22Rv1 (cell line): Measurements from ENCODE around the gene TPRG1.
A peak's percentile ranks its signal among the peaks of the same experiment; 100 is the strongest.

Experiments used
- H3K27ac ChIP-seq: fragments of 450-650 bp; 2 replicates; pipeline ENCODE4 v1.5.1; 2017
- CTCF ChIP-seq: fragments of 450-650 bp; IDR thresholded peaks from 2 replicates; pipeline ENCODE4 v1.5.1; 2017; ENCODE audit warnings: mild to moderate bottlenecking
- ZFX ChIP-seq: fragments of 450-650 bp; IDR thresholded peaks from 2 replicates; pipeline ENCODE4 v1.6.1; 2017; ENCODE audit warnings: antibody characterized with exemption, borderline replicate concordance

TPRG1 gene

GRCh38 chr3:189303584-189303983, 131.8 kb downstream of the TPRG1 start:
- TF ChIP-seq ZFX: no peak
- TF ChIP-seq CTCF: no peak
- H3K27ac ChIP-seq: peak overlapping the region; percentile 94

GRCh38 chr3:189304465-189305351, 132.9 kb downstream of the TPRG1 start:
- H3K27ac ChIP-seq: peak overlapping the region; percentile 94
- TF ChIP-seq CTCF (no peak), ZFX (no peak)

- no peak for TF ChIP-seq CTCF
- no peak for TF ChIP-seq ZFX
- H3K27ac ChIP-seq: peak overlapping the region; percentile 94
Observed at GRCh38 chr3:189305412-189305811, 133.6 kb downstream of the TPRG1 start.

- no peak for TF ChIP-seq CTCF
- TF ChIP-seq ZFX: no peak
- H3K27ac ChIP-seq: no peak overlapping the region
Observed at GRCh38 chr3:189307963-189308362, 136.2 kb downstream of the TPRG1 start.

- H3K27ac ChIP-seq: no peak overlapping the region
- TF ChIP-seq CTCF (no peak), ZFX (no peak)
Observed at GRCh38 chr3:189308608-189309007, 136.8 kb downstream of the TPRG1 start.

GRCh38 chr3:189309400-189309975, 137.7 kb downstream of the TPRG1 start:
- no peak overlapping the region for H3K27ac ChIP-seq
- no peak for TF ChIP-seq CTCF
- TF ChIP-seq ZFX: no peak

GRCh38 chr3:189311521-189311920, 139.8 kb downstream of the TPRG1 start:
- TF ChIP-seq ZFX: no peak
- no peak for TF ChIP-seq CTCF
- H3K27ac ChIP-seq: no peak overlapping the region
